ENCODE results near the gene RAB10. TPM values are rescaled to one million over a fixed set of nuclear protein-coding genes. Genes with fewer than 3 reads are reported as not detected.
A peak's percentile ranks its signal among the peaks of the same experiment; 100 is the strongest.

RAB10 gene
- total RNA-seq, 3 donors from 2014 or later = 82.6 to 101 (median 100) TPM

DNA sequence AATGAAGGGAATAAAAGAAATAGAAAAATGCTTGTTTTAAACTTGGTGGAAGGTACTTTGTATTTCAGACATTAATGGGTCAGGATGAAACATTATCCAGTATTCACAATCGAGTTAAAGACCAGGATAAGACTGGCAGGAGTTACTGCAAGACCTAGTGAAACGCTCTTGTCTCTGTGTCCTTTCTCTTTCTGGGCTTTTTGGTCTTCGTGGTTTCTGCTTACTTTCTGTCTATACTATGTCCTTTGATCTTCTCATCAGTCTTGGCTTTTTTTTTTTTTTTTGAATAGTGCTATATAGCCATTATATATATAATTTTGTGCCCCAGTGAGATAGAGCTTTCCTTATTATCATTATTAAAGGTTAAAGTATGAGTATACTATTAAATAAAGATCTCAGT is 96.9 kb downstream of the RAB10 start:
- DNase-seq (ENCODE audit: low spot score in 2 of 2) = no peak
- Histone ChIP-seq H3K27me3 (no peaks in the 10 kb centered on the region), H3K27ac (no peak overlapping the region), H3K36me3 (no peaks in the 10 kb centered on the region), H3K4me3 (no peak overlapping the region), H3K4me1 (no peaks in the 10 kb centered on the region), H3K9me3 (no peaks in the 10 kb centered on the region)
- intact Hi-C loops (cut with DNase I; ENCODE audit: low total_unique reads) = no loop called here
- TF ChIP-seq, protein P1, sequence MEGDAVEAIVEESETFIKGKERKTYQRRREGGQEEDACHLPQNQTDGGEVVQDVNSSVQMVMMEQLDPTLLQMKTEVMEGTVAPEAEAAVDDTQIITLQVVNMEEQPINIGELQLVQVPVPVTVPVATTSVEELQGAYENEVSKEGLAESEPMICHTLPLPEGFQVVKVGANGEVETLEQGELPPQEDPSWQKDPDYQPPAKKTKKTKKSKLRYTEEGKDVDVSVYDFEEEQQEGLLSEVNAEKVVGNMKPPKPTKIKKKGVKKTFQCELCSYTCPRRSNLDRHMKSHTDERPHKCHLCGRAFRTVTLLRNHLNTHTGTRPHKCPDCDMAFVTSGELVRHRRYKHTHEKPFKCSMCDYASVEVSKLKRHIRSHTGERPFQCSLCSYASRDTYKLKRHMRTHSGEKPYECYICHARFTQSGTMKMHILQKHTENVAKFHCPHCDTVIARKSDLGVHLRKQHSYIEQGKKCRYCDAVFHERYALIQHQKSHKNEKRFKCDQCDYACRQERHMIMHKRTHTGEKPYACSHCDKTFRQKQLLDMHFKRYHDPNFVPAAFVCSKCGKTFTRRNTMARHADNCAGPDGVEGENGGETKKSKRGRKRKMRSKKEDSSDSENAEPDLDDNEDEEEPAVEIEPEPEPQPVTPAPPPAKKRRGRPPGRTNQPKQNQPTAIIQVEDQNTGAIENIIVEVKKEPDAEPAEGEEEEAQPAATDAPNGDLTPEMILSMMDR (IDR thresholded peaks at IDR 0.05) = no peak
- TF ChIP-seq POLR2AphosphoS5 (IDR thresholded peaks at IDR 0.05) (no peak), POLR2A (IDR thresholded peaks at IDR 0.05) (no peak)

DNA sequence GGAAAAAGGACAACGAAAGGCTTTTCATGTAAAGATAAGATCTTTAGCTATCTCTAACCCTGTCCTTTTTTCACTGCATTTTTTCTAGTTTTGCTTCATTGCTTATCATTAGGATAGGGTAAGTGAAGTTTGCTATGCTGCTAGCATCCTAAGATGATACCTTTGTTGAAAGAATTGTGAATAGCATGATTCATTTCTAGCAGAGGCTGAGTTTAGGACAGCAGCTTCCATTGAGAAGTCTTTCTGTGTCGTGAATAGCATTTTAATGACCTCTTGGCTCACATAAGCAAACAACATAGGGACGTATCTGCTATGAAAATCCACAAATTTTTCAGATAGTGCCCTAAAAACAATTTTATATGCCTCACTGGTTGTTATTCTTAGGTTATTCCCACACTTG is 102.6 kb downstream of the RAB10 start:
- intact Hi-C loops (cut with DNase I; ENCODE audit: low total_unique reads) = no loop called here
- TF ChIP-seq POLR2A (IDR thresholded peaks at IDR 0.05) = no peak
- TF ChIP-seq POLR2AphosphoS5 (IDR thresholded peaks at IDR 0.05) = no peak
- TF ChIP-seq, protein P1 (IDR thresholded peaks at IDR 0.05) = no peak
- H3K4me3 ChIP-seq = no peak overlapping the region
- no peak for DNase-seq (ENCODE audit: low spot score in 2 of 2)
- no peak overlapping the region for H3K27ac ChIP-seq
- H3K36me3 ChIP-seq = no peaks in the 10 kb centered on the region
- no peaks in the 10 kb centered on the region for H3K4me1 ChIP-seq
- H3K27me3 ChIP-seq = no peaks in the 10 kb centered on the region
- no peaks in the 10 kb centered on the region for H3K9me3 ChIP-seq

DNA sequence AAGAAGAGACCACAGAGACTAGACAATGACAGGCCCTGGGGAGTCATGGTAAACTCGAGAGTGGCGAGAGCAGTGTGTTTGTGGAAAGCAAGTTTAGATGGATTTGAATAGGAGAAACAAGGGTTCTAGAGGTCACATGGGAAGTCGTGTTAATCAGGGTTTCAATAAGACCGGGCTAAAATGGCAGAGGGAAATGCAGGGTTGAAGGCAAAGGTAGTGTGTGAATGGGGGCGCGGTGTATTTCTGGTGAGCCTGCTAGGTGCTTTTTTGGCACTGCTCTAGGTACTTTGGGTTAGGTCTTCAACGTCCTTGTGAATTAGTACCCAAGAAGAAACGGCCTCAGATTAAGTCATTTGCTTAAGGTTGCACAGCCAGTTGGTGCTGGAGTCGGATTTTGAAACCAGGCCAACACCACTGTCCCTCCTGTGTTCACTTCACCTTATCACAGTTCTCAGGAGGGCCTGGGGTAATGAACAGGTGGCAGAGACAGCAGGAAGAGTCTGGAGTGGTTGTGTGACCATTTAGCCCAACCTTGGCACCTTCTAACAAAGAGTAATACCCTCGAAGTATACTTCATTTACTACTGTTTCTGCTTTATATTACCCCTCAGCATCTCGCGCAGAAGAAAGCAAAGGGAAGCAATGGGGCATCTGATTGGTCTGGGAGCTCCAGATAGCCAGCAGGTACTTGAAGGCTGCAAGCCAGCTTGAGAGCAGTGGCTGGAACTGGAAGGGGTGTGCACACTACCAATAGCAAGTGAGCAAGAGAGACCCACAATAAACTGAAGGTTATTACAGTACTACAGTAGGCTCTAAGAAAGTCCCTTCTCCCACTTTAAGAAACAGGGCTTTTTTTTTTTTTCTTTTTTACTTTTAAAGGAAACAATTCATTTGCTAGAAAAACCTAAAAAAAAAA is 105.6 kb downstream of the RAB10 start:
- TF ChIP-seq, protein P1 (IDR thresholded peaks at IDR 0.05) = no peak
- TF ChIP-seq POLR2AphosphoS5 (IDR thresholded peaks at IDR 0.05) = no peak
- TF ChIP-seq POLR2A (IDR thresholded peaks at IDR 0.05) = no peak
- H3K9me3 ChIP-seq = no peaks in the 10 kb centered on the region

DNA sequence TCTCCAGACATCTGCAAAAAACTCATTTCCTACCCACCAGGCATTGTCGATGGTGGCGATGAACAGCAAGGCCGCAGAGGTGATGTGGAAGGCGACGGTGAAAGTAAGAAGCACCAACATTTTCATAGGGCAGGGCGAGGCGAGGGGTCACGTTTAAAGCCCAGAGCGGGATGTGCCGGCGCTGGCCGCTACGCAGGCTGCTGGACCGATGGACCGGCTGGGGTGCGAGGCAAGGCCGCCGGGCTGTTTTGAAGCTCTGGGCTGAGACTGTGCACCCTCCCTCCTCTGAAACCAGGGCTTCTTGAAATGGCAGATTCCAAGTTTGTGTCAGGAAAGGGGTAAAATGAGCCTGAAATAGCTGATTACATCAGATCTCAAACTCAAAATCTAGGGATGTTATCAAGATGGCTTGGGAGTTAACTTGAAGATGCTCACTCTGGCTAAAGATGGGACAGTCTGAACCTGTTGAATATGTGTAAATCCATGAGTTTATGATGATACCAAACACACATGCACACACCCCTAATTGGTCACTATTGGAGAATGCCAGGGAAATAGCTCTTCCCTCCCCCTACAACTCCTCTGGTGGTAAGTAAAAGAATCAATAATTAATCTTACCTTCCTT is 107.4 kb downstream of the RAB10 start:
- H3K4me3 ChIP-seq = no peak overlapping the region

More for the DNA sequence above, 105.6 kb downstream of the RAB10 start:
- Histone ChIP-seq H3K36me3 (no peaks in the 10 kb centered on the region), H3K27ac (no peak overlapping the region), H3K4me1 (peaks cover 0 to 3% of the 10 kb centered on the region in 2 donors), H3K4me3 (no peak overlapping the region), H3K27me3 (no peaks in the 10 kb centered on the region)
- intact Hi-C loops (cut with DNase I; ENCODE audit: low total_unique reads) = loop anchor here (10.0 kb wide), 1 partner anchor 145 kb away; no protein-coding TSS in a partner anchor
- no peak for DNase-seq (ENCODE audit: low spot score in 2 of 2)

DNA sequence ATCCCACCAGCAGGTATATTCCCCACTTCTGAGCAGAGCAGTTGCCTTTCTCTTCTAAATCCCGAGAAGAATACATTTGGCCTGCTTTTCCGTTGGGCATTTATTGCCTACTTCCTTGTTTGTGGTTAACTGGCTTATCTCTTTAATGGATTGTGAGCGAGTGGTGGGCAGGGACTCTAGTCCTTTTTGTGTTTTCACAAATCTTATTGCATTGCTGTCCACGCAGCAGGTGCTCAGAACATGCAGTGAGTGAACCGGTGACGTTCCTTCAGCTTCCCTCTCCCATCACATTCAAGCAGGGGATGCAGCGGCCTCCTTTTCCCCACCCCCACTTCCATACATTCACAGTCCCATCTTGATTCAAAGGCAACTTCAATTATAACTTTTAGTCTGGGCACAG is 110.1 kb downstream of the RAB10 start:
- DNase-seq (ENCODE audit: low spot score in 2 of 2) = no peak
- peaks cover 0 to 3% of the 10 kb centered on the region in 2 donors for H3K4me1 ChIP-seq
- TF ChIP-seq, protein P1 (IDR thresholded peaks at IDR 0.05) = no peak
- H3K4me3 ChIP-seq = no peak overlapping the region
- no peaks in the 10 kb centered on the region for H3K9me3 ChIP-seq
- H3K27me3 ChIP-seq = no peaks in the 10 kb centered on the region
- intact Hi-C loops (cut with DNase I; ENCODE audit: low total_unique reads) = loop anchor here (10.0 kb wide), 1 partner anchor 149 kb away; no protein-coding TSS in a partner anchor
- H3K36me3 ChIP-seq = no peaks in the 10 kb centered on the region
- no peak overlapping the region for H3K27ac ChIP-seq

More for the DNA sequence above, 107.4 kb downstream of the RAB10 start:
- Histone ChIP-seq H3K27me3 (no peaks in the 10 kb centered on the region), H3K9me3 (no peaks in the 10 kb centered on the region), H3K27ac (no peak overlapping the region), H3K4me1 (peaks cover 0 to 3% of the 10 kb centered on the region in 2 donors), H3K36me3 (no peaks in the 10 kb centered on the region)
- intact Hi-C loops (cut with DNase I; ENCODE audit: low total_unique reads) = loop anchor here (10.0 kb wide), 1 partner anchor 146 kb away; no protein-coding TSS in a partner anchor
- TF ChIP-seq POLR2A (IDR thresholded peaks at IDR 0.05) (no peak), POLR2AphosphoS5 (IDR thresholded peaks at IDR 0.05) (peak in 1 of 3 donors; percentile 31)
- DNase-seq (ENCODE audit: low spot score in 2 of 2) = no peak
